DOHH2 (cell line): Measurements from ENCODE around the gene IL1R1.

Experiments used
- H3F3A ChIP-seq: fragments of 200-600 bp; sonication (generic), shearing (Covaris generic); 2 replicates; pipeline ENCODE4 v1.6.0; 2016; ENCODE audit warnings: antibody characterized with exemption, mild to moderate bottlenecking; ENCODE audit not compliant: control insufficient read depth, insufficient read depth
- H3K27ac ChIP-seq: fragments of 200-600 bp; sonication (generic); 2 replicates; pipeline ENCODE4 v1.5.1; 2014; ENCODE audit warnings: low read depth, mild to moderate bottlenecking, low read length, moderate library complexity
- H3K27me3 ChIP-seq: fragments of 200-600 bp; sonication (generic); 2 replicates; pipeline ENCODE4 v1.6.1; 2014; ENCODE audit warnings: mild to moderate bottlenecking, low read length, mixed read lengths; ENCODE audit not compliant: control insufficient read depth
- H3K36me3 ChIP-seq: fragments of 200-600 bp; sonication (generic); 2 replicates; pipeline ENCODE4 v1.6.1; 2014; ENCODE audit warnings: mild to moderate bottlenecking, low read length, moderate library complexity, mixed read lengths; ENCODE audit not compliant: control insufficient read depth
- H3K4me1 ChIP-seq: fragments of 200-600 bp; sonication (generic); 2 replicates; pipeline ENCODE4 v1.6.1; 2014; ENCODE audit warnings: mild to moderate bottlenecking, low read length, mixed read lengths; ENCODE audit not compliant: control insufficient read depth
- H3K4me2 ChIP-seq: fragments of 200-600 bp; sonication (generic); 2 replicates; pipeline ENCODE4 v1.6.0; 2014; ENCODE audit warnings: mild to moderate bottlenecking, low read length, moderate library complexity
- H3K4me3 ChIP-seq: fragments of 200-600 bp; sonication (generic); 2 replicates; pipeline ENCODE4 v1.5.1; 2014; ENCODE audit warnings: mild to moderate bottlenecking, low read length, mixed read lengths
- H3K79me2 ChIP-seq: fragments of 200-600 bp; sonication (generic); 2 replicates; pipeline ENCODE4 v1.6.1; 2014; ENCODE audit warnings: mild to moderate bottlenecking, low read length, mixed read lengths; ENCODE audit not compliant: control insufficient read depth
- H3K9me2 ChIP-seq: fragments of 200-600 bp; sonication (generic); replicated peaks from 2 replicates; pipeline ENCODE4 v1.6.1; 2014; ENCODE audit warnings: mild to moderate bottlenecking, low read length, mixed read lengths; ENCODE audit not compliant: control insufficient read depth
- H3K9me3 ChIP-seq: fragments of 200-600 bp; sonication (generic); 2 replicates; pipeline ENCODE4 v1.6.1; 2014; ENCODE audit warnings: antibody characterized with exemption, low read length, mixed read lengths; ENCODE audit not compliant: control insufficient read depth, insufficient read depth
- H4K20me1 ChIP-seq: fragments of 200-600 bp; sonication (generic); 2 replicates; pipeline ENCODE4 v1.6.0; 2014; ENCODE audit warnings: low read depth, mild to moderate bottlenecking, antibody characterized with exemption, low read length, moderate library complexity; ENCODE audit not compliant: control insufficient read depth, insufficient read depth
- EZH2phosphoT487 ChIP-seq: fragments of 200-600 bp; sonication (generic); IDR thresholded peaks from 2 replicates; pipeline ENCODE4 v1.6.1; 2017; ENCODE audit warnings: borderline replicate concordance, mild to moderate bottlenecking, antibody characterized with exemption, low read length, moderate library complexity, mixed read lengths
- TF ChIP-seq, protein P1 (sequence below): fragments of 200-600 bp; sonication (generic); IDR thresholded peaks from one replicate; pipeline ENCODE4 v1.5.1; 2014; ENCODE audit warnings: antibody characterized with exemption, mild to moderate bottlenecking, low read depth, low read length; ENCODE audit not compliant: poor library complexity, severe bottlenecking

The IL1R1 gene

GRCh38 chr2:102176172-102176571 lies 33.6 kb downstream of the IL1R1 start:
- H3F3A ChIP-seq: no peaks in the 10 kb centered on the region
- no peaks in the 10 kb centered on the region for H3K4me1 ChIP-seq
- no peaks in the 10 kb centered on the region for H3K27me3 ChIP-seq
- no peaks in the 10 kb centered on the region for H3K9me2 ChIP-seq
- no peak overlapping the region for H3K27ac ChIP-seq
- H3K79me2 ChIP-seq: no peaks in the 10 kb centered on the region
- no peaks in the 10 kb centered on the region for H3K36me3 ChIP-seq
- H3K4me2 ChIP-seq: no peak overlapping the region
- TF ChIP-seq, protein P1, sequence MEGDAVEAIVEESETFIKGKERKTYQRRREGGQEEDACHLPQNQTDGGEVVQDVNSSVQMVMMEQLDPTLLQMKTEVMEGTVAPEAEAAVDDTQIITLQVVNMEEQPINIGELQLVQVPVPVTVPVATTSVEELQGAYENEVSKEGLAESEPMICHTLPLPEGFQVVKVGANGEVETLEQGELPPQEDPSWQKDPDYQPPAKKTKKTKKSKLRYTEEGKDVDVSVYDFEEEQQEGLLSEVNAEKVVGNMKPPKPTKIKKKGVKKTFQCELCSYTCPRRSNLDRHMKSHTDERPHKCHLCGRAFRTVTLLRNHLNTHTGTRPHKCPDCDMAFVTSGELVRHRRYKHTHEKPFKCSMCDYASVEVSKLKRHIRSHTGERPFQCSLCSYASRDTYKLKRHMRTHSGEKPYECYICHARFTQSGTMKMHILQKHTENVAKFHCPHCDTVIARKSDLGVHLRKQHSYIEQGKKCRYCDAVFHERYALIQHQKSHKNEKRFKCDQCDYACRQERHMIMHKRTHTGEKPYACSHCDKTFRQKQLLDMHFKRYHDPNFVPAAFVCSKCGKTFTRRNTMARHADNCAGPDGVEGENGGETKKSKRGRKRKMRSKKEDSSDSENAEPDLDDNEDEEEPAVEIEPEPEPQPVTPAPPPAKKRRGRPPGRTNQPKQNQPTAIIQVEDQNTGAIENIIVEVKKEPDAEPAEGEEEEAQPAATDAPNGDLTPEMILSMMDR: no peak
- TF ChIP-seq EZH2phosphoT487: no peak
- H3K9me3 ChIP-seq: no peaks in the 10 kb centered on the region
- H4K20me1 ChIP-seq: no peaks in the 10 kb centered on the region
- H3K4me3 ChIP-seq: no peak overlapping the region

- no peaks in the 10 kb centered on the region for H3K36me3 ChIP-seq
- H3F3A ChIP-seq: no peaks in the 10 kb centered on the region
- H3K4me2 ChIP-seq: no peak overlapping the region
- no peak overlapping the region for H3K4me3 ChIP-seq
- H3K27ac ChIP-seq: no peak overlapping the region
- no peaks in the 10 kb centered on the region for H3K9me2 ChIP-seq
- no peaks in the 10 kb centered on the region for H3K9me3 ChIP-seq
- H3K4me1 ChIP-seq: no peaks in the 10 kb centered on the region
- no peaks in the 10 kb centered on the region for H3K27me3 ChIP-seq
- H4K20me1 ChIP-seq: no peaks in the 10 kb centered on the region
- TF ChIP-seq, protein P1: no peak
- no peak for TF ChIP-seq EZH2phosphoT487
- no peaks in the 10 kb centered on the region for H3K79me2 ChIP-seq
These were observed 35.4 kb downstream of the IL1R1 start for GRCh38 chr2:102177814-102178478.

- Histone ChIP-seq H3K27ac (no peak overlapping the region), H3K36me3 (no peaks in the 10 kb centered on the region), H4K20me1 (no peaks in the 10 kb centered on the region), H3F3A (no peaks in the 10 kb centered on the region), H3K9me3 (no peaks in the 10 kb centered on the region), H3K79me2 (no peaks in the 10 kb centered on the region), H3K4me3 (no peak overlapping the region), H3K9me2 (no peaks in the 10 kb centered on the region), H3K4me1 (no peaks in the 10 kb centered on the region), H3K27me3 (no peaks in the 10 kb centered on the region), H3K4me2 (no peak overlapping the region)
- no peak for TF ChIP-seq EZH2phosphoT487
- TF ChIP-seq, protein P1: no peak
These were observed 36.5 kb downstream of the IL1R1 start for GRCh38 chr2:102179061-102179460.
